Measurements from ENCODE around the gene DCHS2. TPM values are rescaled to one million over a fixed set of nuclear protein-coding genes. Genes with fewer than 3 reads are reported as not detected.

Gene DCHS2
- total and polyA plus RNA-seq, 2 experiments from 2014 or later: 0.21 to 7.6 TPM

DNA sequence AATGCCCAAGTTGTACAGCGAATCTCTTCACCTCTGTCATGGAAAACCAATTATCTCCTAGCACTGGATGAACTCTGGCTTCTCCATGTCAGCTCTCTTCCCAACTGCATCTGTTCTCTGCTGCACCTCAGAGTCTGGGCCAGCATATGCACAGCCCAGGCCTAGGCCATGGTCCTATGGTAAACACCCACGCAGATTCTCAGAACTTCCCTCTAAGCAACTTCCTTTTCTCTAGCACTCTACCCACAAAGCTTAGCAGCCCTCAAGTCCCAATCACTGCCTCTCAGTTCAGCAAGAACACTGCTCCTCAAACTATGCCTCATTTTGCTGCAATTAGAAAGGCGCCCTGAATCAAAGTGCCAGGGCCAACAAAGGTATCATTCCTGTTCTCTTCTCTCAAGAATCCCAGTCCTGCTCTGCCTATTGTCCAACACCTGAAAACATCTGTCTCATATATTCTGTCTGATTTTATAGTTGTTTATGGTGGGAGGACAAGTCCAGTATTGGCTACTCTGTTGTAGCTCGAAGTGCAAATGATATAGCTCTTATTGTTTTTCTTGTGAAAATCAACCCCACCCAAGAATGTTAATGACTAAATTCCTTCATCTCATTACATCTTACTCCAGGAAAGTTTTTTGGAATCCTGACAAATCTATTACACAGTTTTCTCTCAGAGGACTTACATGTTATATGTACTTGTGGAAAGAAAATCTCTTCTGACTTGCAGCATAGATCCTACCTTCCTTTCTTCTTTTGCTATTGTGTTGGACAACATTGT lies 85.4 kb downstream of the DCHS2 start (continued):
- TF ChIP-seq CTCF (conservative IDR thresholded peaks at IDR 0.05; ENCODE audit: low read depth in 2 of 2) (no peak), CREB1 (CRISPR knock-in tag; IDR thresholded peaks at IDR 0.05; ENCODE audit: low read depth) (no peak)

- no peaks in the 10 kb centered on the region for H3K9me2 ChIP-seq (ENCODE audit: insufficient read depth)
- Mint-ChIP-seq H3K36me3 (ENCODE audit: low read depth) (no peaks in the 10 kb centered on the region), H3K4me1 (no peaks in the 10 kb centered on the region), H3K27me3 (ENCODE audit: insufficient read depth, low read depth, poor library complexity) (no peaks in the 10 kb centered on the region), H3K9me3 (no peaks in the 10 kb centered on the region), H3K27ac (no peak overlapping the region), H3K4me3 (no peak overlapping the region)
- H2AFZ ChIP-seq: no peak overlapping the region
- no peaks in the 10 kb centered on the region for H3K79me2 ChIP-seq (replicated peaks; ENCODE audit: insufficient read depth)
- H3K4me1 ChIP-seq (ENCODE audit: insufficient read depth): no peaks in the 10 kb centered on the region
- no peaks in the 10 kb centered on the region for H3F3A ChIP-seq (replicated peaks; ENCODE audit: low read depth)
- no peaks in the 10 kb centered on the region for H3K36me3 ChIP-seq (ENCODE audit: insufficient read depth)
- DNase-seq (ENCODE audit: low spot score) (peak; percentile 64), ATAC-seq (peak; percentile 42; the same call in 1 of the 3 replicates)
- H4K20me1 ChIP-seq (replicated peaks; ENCODE audit: insufficient read depth): no peaks in the 10 kb centered on the region
- TF ChIP-seq CTCF (conservative IDR thresholded peaks at IDR 0.05; ENCODE audit: low read depth in 2 of 2): peak; percentile 51 to 69
- no peak for TF ChIP-seq NANOG (IDR thresholded peaks at IDR 0.05; ENCODE audit: borderline replicate concordance)
- H3K27ac ChIP-seq (ENCODE audit: low read depth): no peak overlapping the region
- H3K27me3 ChIP-seq (ENCODE audit: insufficient read depth): no peaks in the 10 kb centered on the region
- H3K4me3 ChIP-seq: no peak overlapping the region
- no peak overlapping the region for H3K4me2 ChIP-seq
Observed at GRCh38 chr4:154399259-154399974, 92.2 kb downstream of the DCHS2 start.

- Histone ChIP-seq H3K36me3 (ENCODE audit: insufficient read depth) (no peaks in the 10 kb centered on the region), H3K79me2 (replicated peaks; ENCODE audit: insufficient read depth) (no peaks in the 10 kb centered on the region), H3F3A (replicated peaks; ENCODE audit: low read depth) (no peaks in the 10 kb centered on the region), H3K4me3 (no peak overlapping the region), H3K27ac (ENCODE audit: low read depth) (no peak overlapping the region), H3K27me3 (ENCODE audit: insufficient read depth) (no peaks in the 10 kb centered on the region), H3K4me1 (ENCODE audit: insufficient read depth) (no peaks in the 10 kb centered on the region), H4K20me1 (replicated peaks; ENCODE audit: insufficient read depth) (no peaks in the 10 kb centered on the region; the same call in 1 of the 2 replicates), H2AFZ (no peak overlapping the region), H3K9me2 (ENCODE audit: insufficient read depth) (no peaks in the 10 kb centered on the region), H3K4me2 (no peak overlapping the region)
- Mint-ChIP-seq H3K27ac (no peak overlapping the region), H3K4me1 (no peaks in the 10 kb centered on the region), H3K4me3 (no peak overlapping the region), H3K27me3 (ENCODE audit: insufficient read depth, low read depth, poor library complexity) (no peaks in the 10 kb centered on the region), H3K36me3 (ENCODE audit: low read depth) (no peaks in the 10 kb centered on the region), H3K9me3 (no peaks in the 10 kb centered on the region)
- ATAC-seq (no peak), DNase-seq (ENCODE audit: low spot score) (no peak)
- TF ChIP-seq POLR2AphosphoS5 (IDR thresholded peaks at IDR 0.05; ENCODE audit: low read depth): no peak
- no peak for TF ChIP-seq CTCF (conservative IDR thresholded peaks at IDR 0.05; ENCODE audit: low read depth in 2 of 2)
- no peak for TF ChIP-seq EZH2 (IDR thresholded peaks at IDR 0.05; ENCODE audit: low read depth, unreplicated experiment)
- TF ChIP-seq ETS1 (IDR thresholded peaks at IDR 0.05): no peak
- TF ChIP-seq ZNF331 (CRISPR knock-in tag; IDR thresholded peaks at IDR 0.05; ENCODE audit: low read depth): no peak
- TF ChIP-seq STAT1 (IDR thresholded peaks at IDR 0.05; ENCODE audit: unreplicated experiment): no peak
- TF ChIP-seq CREB1 (CRISPR knock-in tag; IDR thresholded peaks at IDR 0.05; ENCODE audit: low read depth): no peak
- no peak for TF ChIP-seq EZH2phosphoT487 (IDR thresholded peaks at IDR 0.05; ENCODE audit: unreplicated experiment)
Observed at GRCh38 chr4:154390324-154390723, 101.3 kb downstream of the DCHS2 start.

Measured in GM23338 (cell line).